HepG2 (cell line): Measurements from ENCODE around the gene MOXD1. TPM values are rescaled to one million over a fixed set of nuclear protein-coding genes. Genes with fewer than 3 reads are reported as not detected.
A peak's percentile ranks its signal among the peaks of the same experiment; 100 is the strongest.

Source experiments
- ATAC-seq: fragments of 200-7000 bp; cut with Tn5 transposase; 3 replicates; pipeline ENCODE4 v1.9.1; 2020; ENCODE audit warnings: mild to moderate bottlenecking, moderate library complexity
- BruUV-seq: library from RNA; stranded (reverse); fragments of 400-500 nt; replicated peaks from 2 replicates; lab custom pipeline; 2021; lab: Mats Ljungman, UMichigan
- CTCF ChIA-PET: fragments of 300-600 bp; formaldehyde crosslinking; extraction: SDS; loops from one replicate; lab custom pipeline; 2021; ENCODE audit warnings: low total read pairs, inconsistent platforms, low intra/inter-chr PET ratio; lab: Yijun Ruan, JAX
- POLR2A ChIA-PET: fragments of 350-600 bp; sonication (Branson Sonifier 250); formaldehyde crosslinking; loops from one replicate; lab custom pipeline; 2020; ENCODE audit warnings: antibody characterized with exemption, inconsistent platforms; lab: Yijun Ruan, JAX
- DNase-seq: peaks from one replicate; pipeline ENCODE4 v3.0.0-alpha.2; 2015; ENCODE audit warnings: low spot score
- FAIRE-seq: peaks from 3 replicates; lab custom pipeline; 2011; peaks lifted over from hg19 to GRCh38; lab: Jason Lieb, UNC
- H2AFZ ChIP-seq: one replicate; pipeline ENCODE4 v1.6.1; 2011; ENCODE audit warnings: low read length, inconsistent platforms
- H3K27ac ChIP-seq: fragments of 300-600 bp; 3 replicates; pipeline ENCODE4 v1.8.0; 2011; ENCODE audit warnings: mixed run types, mild to moderate bottlenecking, mixed read lengths, low read length, inconsistent platforms; ENCODE audit not compliant: insufficient read depth; ENCODE audit errors: extremely low read length
- H3K27me3 ChIP-seq, 2 experiments: fragments of 200-600 bp in 1 of 2; 2 replicates in 1 of 2; 3 replicates in 1 of 2; pipeline versions ENCODE4 v1.6.0 to v1.8.0; 2011; ENCODE audit warnings: low read length in 2 of 2, mild to moderate bottlenecking in 2 of 2, moderate library complexity in 2 of 2, inconsistent platforms in 1 of 2; ENCODE audit not compliant: insufficient read depth in 2 of 2, control insufficient read depth in 1 of 2
- H3K36me3 ChIP-seq, 2 experiments: fragments of 200-600 bp in 1 of 2; replicated peaks in 1 of 2; 2 replicates in 1 of 2; 3 replicates in 1 of 2; pipeline versions ENCODE4 v1.5.1 to v1.8.0; 2011; ENCODE audit warnings: low read length in 2 of 2, inconsistent platforms in 1 of 2; ENCODE audit not compliant: insufficient read depth in 2 of 2, control insufficient read depth in 1 of 2
- H3K4me1 ChIP-seq: 2 replicates; pipeline ENCODE4 v1.5.1; 2012; ENCODE audit warnings: low read length, inconsistent platforms; ENCODE audit not compliant: insufficient read depth
- H3K4me2 ChIP-seq: 2 replicates; pipeline ENCODE4 v1.6.0; 2011; ENCODE audit warnings: low read depth, low read length, inconsistent platforms
- H3K4me3 ChIP-seq, 3 experiments: fragments of 200-600 bp in 1 of 3; sonication (generic), shearing (Covaris generic) in 1 of 3; replicated peaks in 1 of 3; 2 replicates each; pipeline ENCODE4 v1.5.1; 2011 to 2016; ENCODE audit warnings: low read length in 3 of 3, inconsistent platforms in 2 of 3, low read depth in 2 of 3, mild to moderate bottlenecking in 2 of 3, control low read depth in 1 of 3, mixed read lengths in 1 of 3; ENCODE audit not compliant: insufficient read depth in 1 of 3
- H3K79me2 ChIP-seq: one replicate; pipeline ENCODE4 v1.6.1; 2011; ENCODE audit warnings: low read length, inconsistent platforms; ENCODE audit not compliant: insufficient read depth
- H3K9ac ChIP-seq: 2 replicates; pipeline ENCODE4 v1.6.0; 2011; ENCODE audit warnings: mild to moderate bottlenecking, low read depth, low read length, inconsistent platforms; ENCODE audit not compliant: insufficient read depth
- H3K9me3 ChIP-seq: 2 replicates; pipeline ENCODE4 v1.5.1; 2012; ENCODE audit warnings: mild to moderate bottlenecking, low read length
- H4K20me1 ChIP-seq: 2 replicates; pipeline ENCODE4 v1.6.0; 2011; ENCODE audit warnings: inconsistent platforms, mild to moderate bottlenecking, low read length, moderate library complexity; ENCODE audit not compliant: insufficient read depth
- DNMT3B ChIP-seq: conservative IDR thresholded peaks from 2 replicates; pipeline ENCODE4 v1.6.1; 2016; ENCODE audit warnings: missing biosample characterization, control low read depth
- ERF ChIP-seq: IDR thresholded peaks from 2 replicates; pipeline ENCODE4 v1.6.1; 2018; ENCODE audit warnings: missing biosample characterization, missing genetic modification reagents
- HIVEP1 ChIP-seq: sonication (generic); formaldehyde crosslinking; IDR thresholded peaks from 2 replicates; pipeline ENCODE4 v1.4.0; 2020; ENCODE audit warnings: mild to moderate bottlenecking, missing genetic modification reagents
- KDM3A ChIP-seq: IDR thresholded peaks from 2 replicates; pipeline ENCODE4 v1.6.1; 2018; ENCODE audit warnings: low read depth, missing compliant biosample characterization
- NBN ChIP-seq: fragments of 450-650 bp; conservative IDR thresholded peaks from 2 replicates; pipeline ENCODE4 v1.6.1; 2017
- NR2F1 ChIP-seq, 2 experiments: fragments of 450-650 bp in 1 of 2; formaldehyde crosslinking in 1 of 2; IDR thresholded peaks; 2 replicates each; pipeline versions ENCODE4 v1.5.0 to v1.6.1; 2016 to 2020; ENCODE audit warnings: mild to moderate bottlenecking in 1 of 2, missing compliant biosample characterization in 1 of 2, missing genetic modification reagents in 1 of 2, moderate library complexity in 1 of 2
- SNAI1 ChIP-seq: sonication (generic); formaldehyde crosslinking; IDR thresholded peaks from 2 replicates; pipeline ENCODE4 v1.5.0; 2020; ENCODE audit warnings: mild to moderate bottlenecking, missing genetic modification reagents, borderline replicate concordance
- SP4 ChIP-seq: sonication (generic); formaldehyde crosslinking; IDR thresholded peaks from 2 replicates; pipeline ENCODE4 v1.8.1; 2023; ENCODE audit warnings: mild to moderate bottlenecking, missing genetic modification reagents
- SRSF1 ChIP-seq: fragments of 200-400 bp; formaldehyde crosslinking; optimal IDR thresholded peaks from 2 replicates; pipeline ENCODE3; 2017; ENCODE audit warnings: mild to moderate bottlenecking, low read depth, low read length, moderate library complexity
- TBX2 ChIP-seq: sonication (generic); formaldehyde crosslinking; IDR thresholded peaks from 2 replicates; pipeline ENCODE4 v1.5.0; 2020; ENCODE audit warnings: missing genetic modification reagents, mild to moderate bottlenecking, borderline replicate concordance
- YEATS4 ChIP-seq: sonication (generic); formaldehyde crosslinking; IDR thresholded peaks from 2 replicates; pipeline ENCODE4 v1.4.0; 2020; ENCODE audit warnings: missing genetic modification reagents, borderline replicate concordance
- ZBTB38 ChIP-seq: sonication (generic); formaldehyde crosslinking; IDR thresholded peaks from 2 replicates; pipeline ENCODE4 v1.5.1; 2020; ENCODE audit warnings: mild to moderate bottlenecking, missing genetic modification reagents
- ZKSCAN8 ChIP-seq: IDR thresholded peaks from 2 replicates; pipeline ENCODE4 v1.6.1; 2016; ENCODE audit warnings: borderline replicate concordance, missing genetic modification reagents, missing compliant biosample characterization
- ZNF124 ChIP-seq: sonication (generic); formaldehyde crosslinking; IDR thresholded peaks from 2 replicates; pipeline ENCODE4 v1.4.0; 2020; ENCODE audit warnings: missing genetic modification reagents
- ZNF18 ChIP-seq: sonication (generic); formaldehyde crosslinking; IDR thresholded peaks from 2 replicates; pipeline ENCODE4 v1.8.0; 2022; ENCODE audit warnings: mild to moderate bottlenecking, missing genetic modification reagents; ENCODE audit not compliant: insufficient replicate concordance
- ZNF20 ChIP-seq: sonication (generic); formaldehyde crosslinking; IDR thresholded peaks from 2 replicates; pipeline ENCODE4 v1.4.0; 2020; ENCODE audit warnings: mild to moderate bottlenecking, moderate library complexity, missing genetic modification reagents
- ZNF337 ChIP-seq: sonication (generic); formaldehyde crosslinking; IDR thresholded peaks from 2 replicates; pipeline ENCODE4 v1.5.1; 2020; ENCODE audit warnings: missing genetic modification reagents, low read depth, mild to moderate bottlenecking, borderline replicate concordance
- ZNF747 ChIP-seq: sonication (generic); formaldehyde crosslinking; IDR thresholded peaks from 2 replicates; pipeline ENCODE4 v1.8.1; 2023; ENCODE audit warnings: missing genetic modification reagents, mild to moderate bottlenecking, borderline replicate concordance
- ZNF781 ChIP-seq: sonication (generic); formaldehyde crosslinking; IDR thresholded peaks from 2 replicates; pipeline ENCODE4 v1.5.1; 2020; ENCODE audit warnings: borderline replicate concordance, mild to moderate bottlenecking, missing genetic modification reagents; ENCODE audit errors: not compliant biosample characterization
- ZNF850 ChIP-seq: sonication (generic); formaldehyde crosslinking; conservative IDR thresholded peaks from 2 replicates; pipeline ENCODE4 v1.9.0; 2021; ENCODE audit warnings: mild to moderate bottlenecking, missing genetic modification reagents
- WGBS: methylation state at CpG from one replicate; pipeline ENCODE4 v1.1.6; 2017; ENCODE audit warnings: low lambda C conversion rate; 5-methylcytosine and 5-hydroxymethylcytosine counted together
- in situ Hi-C: cut with HindIII; loops from 2 replicates; pipeline ENCODE4 v1.10.0; 2017; ENCODE audit warnings: low pct_unique_long_range_greater_than_20kb; ENCODE audit not compliant: extremely low pct_ligation_motif_present
- intact Hi-C: fragments of 100-400 bp; cut with micrococcal nuclease; formaldehyde crosslinking; loops from one replicate; pipeline ENCODE4 v1.10.0; 2022; ENCODE audit not compliant: unreplicated experiment
- polyA plus RNA-seq, 8 experiments: library from polyadenylated mRNA; depleted of rRNA in 3 of 8; stranded (reverse) in 7 of 8; unstranded in 1 of 8; fragments of >200 nt; fragmentation: Illumina TruSeq in 4 of 8; extraction: Trizol in 4 of 8; gene quantifications; 2 replicates each; pipeline versions ENCODE4 v1.2.1 to v1.2.3, GENCODE V29; 2011 to 2016; ENCODE audit warnings: low read depth in 4 of 8, missing spikeins in 1 of 8, mixed read lengths in 1 of 8; ENCODE audit not compliant: insufficient read depth in 1 of 8
- total RNA-seq, 5 experiments: library from RNA; depleted of rRNA; stranded (reverse); fragments of >200 nt; fragmentation: Illumina TruSeq; extraction: Trizol; gene quantifications; 2 replicates each; pipeline ENCODE4 v1.2.3, GENCODE V29; 2016; ENCODE audit warnings: low read depth in 1 of 5

The MOXD1 gene
- total and polyA plus RNA-seq, 2 of the 13 experiments (the other 11 are each of a cell fraction or from before 2014, with no cell fraction given): 0.03 TPM; not detected in 1

- Histone ChIP-seq H3K27me3 (peaks cover 0 to 3% of the 10 kb centered on the region in 2 experiments; a peak in 2 of 5 replicates), H3K79me2 (no peaks in the 10 kb centered on the region), H3K4me3 (no peak overlapping the region), H2AFZ (no peak overlapping the region), H3K4me1 (no peaks in the 10 kb centered on the region), H3K27ac (no peak overlapping the region), H3K4me2 (no peak overlapping the region), H3K9me3 (peaks cover 11% of the 10 kb centered on the region), H4K20me1 (no peaks in the 10 kb centered on the region)
- in situ Hi-C loops (no loop called here), intact Hi-C loops (no loop called here)
- FAIRE-seq: no peak
- no TSS peak for BruUV-seq
- 5% methylated on average over 3 of the region's 3 CpGs for WGBS
- DNase-seq: no peak
- ChIA-PET CTCF (no interaction called here), POLR2A (no interaction called here)
- no peak for TF ChIP-seq SP4 (CRISPR knock-in tag)
- no peak for TF ChIP-seq DNMT3B
- TF ChIP-seq ZNF337 (CRISPR knock-in tag): no peak
- TF ChIP-seq ZNF124 (CRISPR knock-in tag): no peak
- TF ChIP-seq ZBTB38 (CRISPR knock-in tag): no peak
- TF ChIP-seq ZNF747 (CRISPR knock-in tag): no peak
- no peak for TF ChIP-seq NR2F1 (CRISPR knock-in tag; IDR thresholded peaks at IDR 0.05)
- TF ChIP-seq YEATS4 (CRISPR knock-in tag): no peak
- no peak for TF ChIP-seq ERF (CRISPR knock-in tag)
- TF ChIP-seq ZNF850 (CRISPR knock-in tag): no peak
- TF ChIP-seq, all 625 proteins: peak for 0
- Histone ChIP-seq H3K36me3 (no peaks in the 10 kb centered on the region), H3K9ac (no peak overlapping the region)
- no peak for ATAC-seq
Measured at GRCh38 chr6:132341646-132342045, 59.6 kb downstream of the MOXD1 start.

DNA sequence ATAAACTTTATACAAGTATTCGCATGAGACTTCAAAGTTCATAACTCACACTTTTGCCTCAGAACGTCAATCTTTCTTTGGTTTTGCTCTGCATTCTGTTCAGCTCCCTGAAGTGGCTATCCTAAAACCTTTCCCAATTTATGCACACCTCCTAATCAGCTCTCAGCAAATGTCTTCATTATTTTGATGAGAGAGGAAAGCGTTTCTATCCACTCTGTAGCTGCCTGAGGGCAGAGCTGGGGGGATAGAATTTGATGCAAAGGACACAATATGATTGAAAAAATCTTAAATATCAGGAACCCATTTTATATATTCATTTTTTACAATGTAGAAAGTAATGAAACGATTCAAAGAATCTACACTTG is 66.8 kb downstream of the MOXD1 start:
- no peaks in the 10 kb centered on the region for H3K79me2 ChIP-seq
- peaks cover 27% of the 10 kb centered on the region for H3K4me1 ChIP-seq
- H3K36me3 ChIP-seq: no peaks in the 10 kb centered on the region
- H3K4me2 ChIP-seq: peak overlapping the region; percentile 81
- H3K27ac ChIP-seq: no peak overlapping the region
- H3K9ac ChIP-seq: no peak overlapping the region
- DNase-seq (no peak), FAIRE-seq (no peak), ATAC-seq (no peak)
- BruUV-seq: no TSS peak
- no peak overlapping the region for H2AFZ ChIP-seq
- in situ Hi-C loops: no loop called here
- peaks cover 3 to 17% of the 10 kb centered on the region in 2 experiments; a peak in 2 of 5 replicates for H3K27me3 ChIP-seq
- no peaks in the 10 kb centered on the region for H4K20me1 ChIP-seq
- POLR2A ChIA-PET: interaction anchor here (1.4 kb wide), 1 partner anchor 383 kb away, joined by 7 read pairs; the partner anchor contains the start of gene CCN2
- intact Hi-C loops: no loop called here
- CTCF ChIA-PET: no interaction called here
- peak overlapping the region in 1 of 3 experiments; percentile 45; a peak in 1 of 6 replicates for H3K4me3 ChIP-seq
- no peaks in the 10 kb centered on the region for H3K9me3 ChIP-seq
- WGBS: 14% methylated on average over 4 of the region's 4 CpGs
- TF ChIP-seq HIVEP1 (no peak), ZNF18 (CRISPR knock-in tag) (no peak), SRSF1 (no peak), NBN (no peak), ZKSCAN8 (no peak), KDM3A (0 out of 2 replicates have a peak, but pooled peaks have one; percentile 60), TBX2 (0 out of 2 replicates have a peak, but pooled peaks have one; percentile 8), SNAI1 (no peak), ZNF781 (CRISPR knock-in tag) (no peak), ZNF20 (CRISPR knock-in tag) (no peak)
